ENCODE measurements around the gene ZMYM3.

DNA sequence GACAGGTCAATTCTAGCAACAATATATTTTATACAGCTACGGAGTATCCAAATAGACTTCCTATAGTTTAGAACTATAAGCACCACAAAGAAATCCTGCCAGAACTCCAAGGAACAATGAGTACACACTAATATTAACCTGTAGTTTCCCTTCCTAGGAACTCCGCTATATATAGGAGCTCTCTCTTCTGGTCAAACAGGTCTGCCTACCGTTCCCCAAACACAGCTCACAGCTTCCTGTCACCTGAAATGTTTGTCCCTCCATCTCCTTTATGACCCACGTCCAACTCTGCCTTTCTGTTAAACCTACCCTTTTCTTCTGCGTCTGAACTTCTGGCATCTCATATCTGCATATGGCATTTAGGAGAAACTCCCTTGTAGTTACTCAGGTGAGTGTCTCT, 41.4 kb downstream of the ZMYM3 start:
- TF ChIP-seq, protein P1, sequence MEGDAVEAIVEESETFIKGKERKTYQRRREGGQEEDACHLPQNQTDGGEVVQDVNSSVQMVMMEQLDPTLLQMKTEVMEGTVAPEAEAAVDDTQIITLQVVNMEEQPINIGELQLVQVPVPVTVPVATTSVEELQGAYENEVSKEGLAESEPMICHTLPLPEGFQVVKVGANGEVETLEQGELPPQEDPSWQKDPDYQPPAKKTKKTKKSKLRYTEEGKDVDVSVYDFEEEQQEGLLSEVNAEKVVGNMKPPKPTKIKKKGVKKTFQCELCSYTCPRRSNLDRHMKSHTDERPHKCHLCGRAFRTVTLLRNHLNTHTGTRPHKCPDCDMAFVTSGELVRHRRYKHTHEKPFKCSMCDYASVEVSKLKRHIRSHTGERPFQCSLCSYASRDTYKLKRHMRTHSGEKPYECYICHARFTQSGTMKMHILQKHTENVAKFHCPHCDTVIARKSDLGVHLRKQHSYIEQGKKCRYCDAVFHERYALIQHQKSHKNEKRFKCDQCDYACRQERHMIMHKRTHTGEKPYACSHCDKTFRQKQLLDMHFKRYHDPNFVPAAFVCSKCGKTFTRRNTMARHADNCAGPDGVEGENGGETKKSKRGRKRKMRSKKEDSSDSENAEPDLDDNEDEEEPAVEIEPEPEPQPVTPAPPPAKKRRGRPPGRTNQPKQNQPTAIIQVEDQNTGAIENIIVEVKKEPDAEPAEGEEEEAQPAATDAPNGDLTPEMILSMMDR (IDR thresholded peaks at IDR 0.05): no peak
- no peak for TF ChIP-seq POLR2A (IDR thresholded peaks at IDR 0.05)

Data from lower leg skin (tissue), 3 donors.